G401 (cell line): ENCODE data around the gene GARIN5A. TPM values are rescaled to one million over a fixed set of nuclear protein-coding genes. Genes with fewer than 3 reads are reported as not detected.

Experiments used
- DNase-seq: peaks from one replicate; pipeline ENCODE4 v3.0.0-alpha.2; 2015; ENCODE audit warnings: low spot score
- in situ Hi-C: cut with HindIII; loops from 2 replicates; pipeline ENCODE4 v1.10.0; 2016; ENCODE audit warnings: low sequenced_read_pairs, mixed read lengths
- total RNA-seq: library from RNA; depleted of rRNA; stranded (reverse); fragments of >200 nt; shearing (Covaris generic); gene quantifications from 2 replicates; pipeline ENCODE4 v1.2.3, GENCODE V29; 2014; rRNA removed

Gene GARIN5A
- total RNA-seq, 1 experiment from 2014 or later, result 0.10 TPM

DNA sequence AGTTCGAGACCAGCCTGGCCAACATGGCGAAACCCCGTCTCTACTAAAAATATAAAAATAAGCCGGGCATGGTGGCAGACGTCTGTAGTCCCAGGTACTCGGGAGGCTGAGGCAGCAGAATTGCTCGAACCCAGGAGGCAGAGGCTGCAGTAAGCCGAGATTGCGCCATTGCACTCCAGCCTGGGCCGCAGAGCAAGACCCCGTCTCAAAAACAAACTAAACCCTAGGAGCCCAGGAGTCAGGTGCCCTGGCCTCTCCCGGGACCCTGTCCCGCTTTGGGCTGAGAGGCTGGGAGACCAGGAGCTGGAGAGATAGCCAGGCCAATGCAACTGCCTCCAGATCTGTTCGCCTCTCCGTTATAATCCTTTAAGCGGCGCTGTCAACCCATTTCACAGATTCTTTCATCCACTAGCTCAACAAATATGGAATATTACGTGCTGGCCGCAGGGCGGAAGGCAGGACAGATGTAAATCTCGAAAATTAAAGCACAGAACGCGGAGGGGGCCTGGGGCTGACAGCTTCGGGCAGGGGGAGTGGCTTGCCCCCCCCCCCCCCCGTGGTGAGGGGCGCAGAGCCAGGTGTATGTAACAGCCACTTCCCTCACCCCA lies 49.2 kb downstream of the GARIN5A start:
- no peak for DNase-seq
- in situ Hi-C loops, result no loop called here

DNA sequence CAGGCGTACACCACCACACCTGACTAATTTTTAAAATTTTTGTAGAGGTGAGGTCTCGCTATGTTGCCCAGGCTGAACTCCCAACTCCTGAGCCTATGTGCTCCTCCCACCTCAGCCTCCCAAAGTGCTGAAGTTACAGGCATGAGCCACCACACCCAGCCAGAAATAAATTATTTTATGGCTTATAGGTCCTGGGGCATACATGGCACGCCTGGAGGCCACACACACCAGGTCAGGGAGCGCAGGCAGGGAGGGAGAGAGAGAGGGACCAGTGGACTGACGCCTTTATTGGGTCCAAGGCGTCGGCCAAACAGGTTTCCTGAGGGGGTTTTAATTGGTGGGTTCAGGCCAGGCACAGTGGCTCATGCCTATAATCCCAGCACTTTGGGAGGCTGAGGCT lies 51.1 kb downstream of the GARIN5A start:
- DNase-seq, result no peak
- in situ Hi-C loops, result no loop called here

- in situ Hi-C loops, result no loop called here
- no peak for DNase-seq
Measured at GRCh38 chr19:50423279-50424113, 53.2 kb downstream of the GARIN5A start.

DNA sequence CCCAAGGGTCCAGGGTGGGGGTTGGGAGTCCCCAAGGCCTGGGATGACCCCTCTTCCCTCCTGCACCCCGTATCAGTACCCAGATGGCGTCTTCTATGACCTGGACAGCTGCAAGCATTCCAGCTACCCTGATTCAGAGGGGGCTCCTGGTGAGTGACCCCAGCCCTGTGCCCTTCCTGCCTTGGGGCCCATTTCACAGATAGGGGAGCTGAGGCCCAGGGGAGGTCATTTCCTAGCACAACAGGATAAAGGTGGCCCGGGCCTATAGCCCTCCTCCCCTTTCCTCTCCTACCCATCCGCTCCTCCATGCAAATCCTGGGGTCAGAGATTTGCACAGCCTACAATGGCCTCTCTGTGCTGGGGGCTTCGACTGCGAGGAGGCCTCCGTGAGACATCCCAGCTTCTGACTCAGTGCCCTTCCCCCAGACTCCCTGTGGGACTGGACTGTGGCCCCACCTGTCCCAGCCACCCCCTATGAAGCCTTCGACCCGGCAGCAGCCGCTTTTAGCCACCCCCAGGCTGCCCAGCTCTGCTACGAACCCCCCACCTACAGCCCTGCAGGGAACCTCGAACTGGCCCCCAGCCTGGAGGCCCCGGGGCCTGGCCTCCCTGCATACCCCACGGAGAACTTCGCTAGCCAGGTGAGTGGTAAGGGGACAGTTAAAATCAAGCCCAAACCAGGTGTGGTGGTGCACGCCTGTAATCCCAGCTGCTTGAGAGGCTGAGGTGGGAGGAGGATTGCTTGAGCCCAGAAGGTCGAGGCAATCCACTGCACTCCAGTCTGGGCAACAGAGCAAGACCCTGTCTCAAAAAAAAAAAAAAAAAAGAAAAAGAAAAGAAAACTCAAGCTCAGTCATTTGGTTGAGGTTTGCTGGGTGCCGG lies 54.0 kb downstream of the GARIN5A start:
- DNase-seq, result no peak
- in situ Hi-C loops, result no loop called here

- in situ Hi-C loops, result no loop called here
Measured at GRCh38 chr19:50420808-50421207, 55.8 kb downstream of the GARIN5A start.

DNA sequence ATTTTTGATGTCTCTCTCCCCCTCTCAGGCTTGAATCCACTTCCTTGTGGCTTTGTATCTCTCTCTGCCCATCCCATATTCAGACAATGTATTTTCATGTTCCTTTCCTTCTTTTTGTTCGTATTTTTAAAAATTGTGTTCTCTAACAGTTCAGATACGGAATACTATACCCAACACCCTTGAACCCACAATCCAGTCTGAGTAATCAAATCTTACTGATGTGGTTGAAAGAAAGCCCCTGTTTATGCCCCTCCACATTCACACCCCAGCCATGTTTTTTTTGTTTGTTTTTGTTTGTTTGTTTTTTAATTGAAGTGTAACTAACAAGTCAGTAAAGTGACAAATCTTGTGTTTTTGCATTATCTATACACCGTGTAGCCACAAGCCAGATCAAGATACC lies 56.5 kb downstream of the GARIN5A start:
- no peak for DNase-seq
- in situ Hi-C loops, result no loop called here

More at GRCh38 chr19:50420808-50421207, 55.8 kb downstream of the GARIN5A start:
- DNase-seq, result no peak

DNA sequence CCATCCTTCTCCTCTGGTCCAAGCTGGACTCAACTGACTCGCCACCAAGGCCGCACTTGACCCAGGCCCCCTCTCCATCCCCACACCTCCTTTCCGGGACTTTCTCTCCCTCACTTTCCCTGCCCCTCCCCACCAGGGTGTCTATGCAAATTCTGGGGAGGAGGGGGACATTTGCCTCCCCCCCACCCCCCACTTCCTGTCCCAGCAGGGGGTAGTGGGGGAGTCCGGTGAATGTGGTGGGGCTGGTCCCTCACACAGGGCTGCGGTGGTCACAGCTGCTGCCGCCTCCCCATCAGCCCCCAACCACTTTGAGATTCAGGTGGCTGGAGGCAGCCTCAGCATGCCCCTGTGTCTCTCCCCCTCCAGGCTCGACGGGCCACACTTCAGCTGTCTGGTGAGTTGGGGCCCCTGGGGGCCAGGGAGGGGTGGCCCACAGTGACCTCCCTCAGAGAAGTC lies 57.0 kb downstream of the GARIN5A start:
- in situ Hi-C loops, result no loop called here
- no peak for DNase-seq

- in situ Hi-C loops, result no loop called here
- no peak for DNase-seq
Measured at GRCh38 chr19:50419022-50419579, 57.5 kb downstream of the GARIN5A start.

DNA sequence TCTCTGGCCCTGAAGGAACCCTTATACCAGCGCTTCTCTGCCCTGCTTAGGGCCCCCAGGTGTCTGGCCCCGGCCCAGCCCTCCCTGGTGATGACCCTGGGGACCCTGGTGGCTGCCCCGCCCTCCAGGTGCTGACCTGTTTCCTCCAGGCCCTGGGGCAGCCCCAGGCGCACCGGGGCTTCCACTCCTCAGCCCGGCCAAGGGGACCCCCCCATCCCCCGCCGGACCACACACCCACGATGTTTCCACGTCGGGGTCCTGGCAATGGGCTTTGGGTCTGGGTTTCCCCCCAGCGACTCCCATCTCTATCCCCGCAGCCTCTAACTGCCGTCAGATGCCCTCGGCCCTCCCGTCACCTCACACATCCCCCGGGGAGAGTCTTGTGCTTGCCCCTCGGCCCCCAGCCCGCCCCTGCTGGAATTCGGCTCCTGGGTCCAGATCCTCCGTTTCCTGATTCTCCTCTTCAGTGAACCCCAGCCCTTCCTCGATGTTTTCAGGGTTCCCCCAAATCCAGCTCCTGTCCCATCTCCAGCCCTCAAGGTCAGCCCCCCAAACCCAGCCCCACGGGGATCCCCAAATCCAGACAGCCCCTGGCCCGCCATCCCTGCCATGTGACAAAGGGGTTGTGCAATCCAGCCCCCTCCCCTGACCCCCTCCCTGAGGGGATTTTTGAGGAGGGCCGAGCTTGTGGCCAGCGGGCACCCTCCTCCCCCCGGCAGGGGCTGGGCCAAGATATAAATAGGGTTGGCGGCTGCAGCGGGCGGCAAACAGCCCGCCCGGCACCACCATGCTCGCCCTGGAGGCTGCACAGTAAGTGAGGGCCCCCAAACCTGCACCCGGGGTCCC lies 58.2 kb downstream of the GARIN5A start, which contains the start of gene SPIB:
SPIB (plus strand) TSS at position 763 of the 846 bp plus-strand sequence; CDS start at position 788, 25 bp downstream.
- in situ Hi-C loops, result no loop called here
- DNase-seq, result no peak

DNA sequence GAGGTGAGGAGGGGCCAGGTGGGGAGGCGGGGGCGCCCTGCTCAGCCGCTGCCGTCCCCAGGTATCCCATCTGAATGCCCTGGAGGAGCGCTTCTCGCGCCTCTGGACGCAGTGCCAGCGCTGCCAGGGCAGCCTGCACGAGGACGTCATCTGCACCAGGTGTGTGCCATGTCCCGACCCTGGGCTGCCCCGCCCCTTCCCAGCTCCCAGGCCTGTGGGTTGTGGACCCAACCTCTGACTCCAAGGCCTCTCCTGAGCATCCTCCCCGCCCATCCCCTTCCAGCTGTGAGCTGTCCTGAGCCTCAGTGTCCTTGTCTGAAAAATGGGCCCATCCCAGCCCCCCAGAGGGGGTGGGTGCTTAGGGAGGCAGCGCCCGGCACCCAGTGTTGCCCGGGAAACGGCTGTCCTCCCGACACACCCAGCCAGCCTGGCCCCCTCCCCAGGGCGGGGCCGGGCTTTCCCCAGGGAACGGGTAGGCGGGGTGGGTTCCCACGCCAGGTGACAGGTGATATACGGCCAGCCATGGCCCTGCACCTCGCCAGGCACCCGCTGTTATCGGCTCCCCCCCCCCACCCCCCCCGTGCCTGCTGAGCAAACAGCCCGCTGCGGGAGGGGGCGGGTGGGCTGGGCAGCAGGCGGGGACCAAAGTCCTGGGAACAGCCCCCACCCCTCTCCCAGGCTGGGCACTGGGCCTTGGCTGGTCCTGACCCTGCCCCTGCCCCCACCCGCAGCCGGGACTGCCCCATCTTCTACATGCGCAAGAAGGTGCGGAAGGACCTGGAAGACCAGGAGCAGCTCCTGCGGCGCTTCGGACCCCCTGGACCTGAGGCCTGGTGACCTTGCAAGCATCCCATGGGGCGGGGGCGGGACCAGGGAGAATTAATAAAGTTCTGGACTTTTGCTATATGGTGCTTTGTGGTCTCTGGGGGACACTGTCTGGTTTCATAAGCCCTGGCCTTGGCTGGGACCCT lies 59.3 kb downstream of the GARIN5A start:
- no peak for DNase-seq
- in situ Hi-C loops, result no loop called here

Other genes with a start within 250 kb of the GARIN5A start
- 3.4 and 4.3 TPM in 2 replicates for gene KCNC3, start 147.5 kb downstream of the GARIN5A start, total RNA-seq
- gene NAPSA, start 111.2 kb downstream of the GARIN5A start, total RNA-seq, result 0.24 TPM in 1 of 2 replicates, not detected in the other
- gene NR1H2, start 100.4 kb downstream of the GARIN5A start, total RNA-seq, result 33.0 and 41.4 TPM in 2 replicates
- 151 and 176 TPM in 2 replicates for gene POLD1, start 92.5 kb downstream of the GARIN5A start, total RNA-seq
- 0.44 TPM in 1 of 2 replicates, not detected in the other for gene SPIB, start 57.9 kb downstream of the GARIN5A start, total RNA-seq
- 0.55 TPM in 1 of 2 replicates, not detected in the other for gene MYBPC2, start 44.0 kb downstream of the GARIN5A start, total RNA-seq
- gene EMC10, start 341 bp downstream of the GARIN5A start, total RNA-seq, result 104 and 113 TPM in 2 replicates
- gene JOSD2, start 34.3 kb upstream of the GARIN5A start, total RNA-seq, result 13.6 and 33.3 TPM in 2 replicates
- not detected in 2 replicates for gene ASPDH, start 37.1 kb upstream of the GARIN5A start, total RNA-seq
- gene LRRC4B, start 91.6 kb upstream of the GARIN5A start, total RNA-seq, result 16.5 and 19.2 TPM in 2 replicates
- 2.7 and 5.7 TPM in 2 replicates for gene SYT3, start 163.0 kb upstream of the GARIN5A start, total RNA-seq
- gene C19orf81, start 172.6 kb upstream of the GARIN5A start, total RNA-seq, result 10.0 and 13.1 TPM in 2 replicates
- gene SHANK1, start 243.0 kb upstream of the GARIN5A start, total RNA-seq, result 14.0 and 16.4 TPM in 2 replicates
- gene CLEC11A, start 246.5 kb upstream of the GARIN5A start, total RNA-seq, result 91.4 and 132 TPM in 2 replicates